Lower leg skin (tissue), 4 donors: ENCODE data around the gene SPRR2D. TPM values are rescaled to one million over a fixed set of nuclear protein-coding genes. Genes with fewer than 3 reads are reported as not detected.

ENCODE experiments used
- total RNA-seq, 4 donors: library from RNA; depleted of rRNA; stranded (reverse); fragments of >200 nt; gene quantifications; one replicate each; pipeline ENCODE4 v1.1.0, GENCODE V29; 2016

The SPRR2D gene
- total RNA-seq, 4 donors from 2014 or later, result 1.1 to 148 (median 20.6) TPM

Other genes starting within 250 kb of the SPRR2D start
- gene LCE1D, start 244.4 kb downstream of the SPRR2D start, total RNA-seq, result 100 to 1,000 TPM; 130 to 942 (median 594) TPM
- 1,000 to 10,000 TPM; 1,701 to 2,689 (median 2,386) TPM for gene LCE1C, start 234.5 kb downstream of the SPRR2D start, total RNA-seq
- 100 to 1,000 TPM; 207 to 278 (median 246) TPM for gene LCE1B, start 229.1 kb downstream of the SPRR2D start, total RNA-seq
- 100 to 1,000 TPM; 612 to 936 (median 792) TPM for gene LCE1A, start 213.6 kb downstream of the SPRR2D start, total RNA-seq
- 100 to 1,000 TPM in 2 of 4 donors, 10 to 100 TPM in 2; 60.9 to 207 (median 107) TPM for gene LCE6A, start 198.3 kb downstream of the SPRR2D start, total RNA-seq
- 1 to 10 TPM in 1 of 4 donors, not detected in 3; 5.1 TPM for gene LCE7A, start 181.1 kb downstream of the SPRR2D start, total RNA-seq
- not detected for gene SMCP, start 162.8 kb downstream of the SPRR2D start, total RNA-seq
- gene IVL, start 132.6 kb downstream of the SPRR2D start, total RNA-seq, result 100 to 1,000 TPM; 162 to 322 (median 207) TPM
- 100 to 1,000 TPM in 1 of 4 donors, 10 to 100 TPM in 3; 41.5 to 137 (median 78.1) TPM for gene SPRR5, start 93.9 kb downstream of the SPRR2D start, total RNA-seq
- gene SPRR4, start 70.5 kb downstream of the SPRR2D start, total RNA-seq, result 100 to 1,000 TPM in 2 of 4 donors, 10 to 100 TPM in 1, 1 to 10 TPM in 1; 4.0 to 142 (median 77.2) TPM
- not detected for gene SPRR1A, start 57.0 kb downstream of the SPRR2D start, total RNA-seq
- not detected for gene SPRR3, start 39.4 kb downstream of the SPRR2D start, total RNA-seq
- 100 to 1,000 TPM in 2 of 4 donors, 10 to 100 TPM in 2; 42.6 to 213 (median 128) TPM for gene SPRR1B, start 9.9 kb downstream of the SPRR2D start, total RNA-seq
- under 1 TPM in 1 of 4 donors, not detected in 3; 0.71 TPM for gene SPRR2A, start 16.4 kb upstream of the SPRR2D start, total RNA-seq
- gene SPRR2B, start 30.5 kb upstream of the SPRR2D start, total RNA-seq, result 10 to 100 TPM in 1 of 4 donors, 1 to 10 TPM in 1, not detected in 2; 1.7 to 13.6 TPM
- 100 to 1,000 TPM; 149 to 650 (median 233) TPM for gene SPRR2E, start 53.4 kb upstream of the SPRR2D start, total RNA-seq
- under 1 TPM in 1 of 4 donors, not detected in 3; 0.64 TPM for gene SPRR2F, start 72.4 kb upstream of the SPRR2D start, total RNA-seq
- 100 to 1,000 TPM in 2 of 4 donors, 10 to 100 TPM in 2; 58.1 to 175 (median 92.7) TPM for gene SPRR2G, start 109.8 kb upstream of the SPRR2D start, total RNA-seq
- gene LELP1, start 162.3 kb upstream of the SPRR2D start, total RNA-seq, result not detected
- gene PRR9, start 176.5 kb upstream of the SPRR2D start, total RNA-seq, result 10 to 100 TPM in 1 of 4 donors, 1 to 10 TPM in 1, under 1 TPM in 2; 0.34 to 46.0 (median 0.91) TPM
- gene LORICRIN, start 218.6 kb upstream of the SPRR2D start, total RNA-seq, result 100 to 1,000 TPM; 434 to 831 (median 725) TPM